Urothelium cell line (cell line): Measurements from ENCODE around the gene MAJIN.
"Not testable (repeated sequence)": the region's sequence is repeated elsewhere in the genome, so short reads cannot be mapped to it uniquely, and the experiment has no call there.

ENCODE experiments used
- DNase-seq: peaks from one replicate; pipeline ENCODE4 v3.0.0; 2011; ENCODE audit warnings: low spot score, mixed read lengths
- FAIRE-seq: peaks from 2 replicates; lab custom pipeline; 2011; peaks lifted over from hg19 to GRCh38; lab: Jason Lieb, UNC

MAJIN gene

DNA sequence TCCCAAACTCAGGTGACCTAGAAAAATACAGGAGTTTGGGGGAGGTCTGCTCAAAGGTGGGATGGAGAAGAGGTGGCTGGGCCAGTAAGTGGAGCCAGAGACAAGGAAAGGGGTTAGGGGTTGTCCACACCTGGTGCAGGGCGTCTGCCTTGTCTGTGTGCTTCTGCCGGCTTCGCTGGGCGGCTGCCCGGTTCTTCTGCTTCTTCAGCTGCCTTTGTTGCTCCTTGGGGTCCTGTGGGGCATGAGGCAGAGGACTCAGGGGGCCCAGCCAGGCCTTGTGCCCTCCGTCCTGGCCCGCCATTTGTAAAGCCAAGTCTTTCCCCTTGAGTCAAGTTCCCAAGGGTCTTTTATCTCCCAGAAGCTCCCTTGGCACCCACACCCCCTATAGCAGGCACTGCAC, 22.4 kb upstream of the MAJIN start:
- no peak for FAIRE-seq

GRCh38 chr11:64990222-64990923, 18.5 kb upstream of the MAJIN start:
- FAIRE-seq (no peak), DNase-seq (no peak)

More for the DNA sequence above, 22.4 kb upstream of the MAJIN start:
- DNase-seq = no peak

DNA sequence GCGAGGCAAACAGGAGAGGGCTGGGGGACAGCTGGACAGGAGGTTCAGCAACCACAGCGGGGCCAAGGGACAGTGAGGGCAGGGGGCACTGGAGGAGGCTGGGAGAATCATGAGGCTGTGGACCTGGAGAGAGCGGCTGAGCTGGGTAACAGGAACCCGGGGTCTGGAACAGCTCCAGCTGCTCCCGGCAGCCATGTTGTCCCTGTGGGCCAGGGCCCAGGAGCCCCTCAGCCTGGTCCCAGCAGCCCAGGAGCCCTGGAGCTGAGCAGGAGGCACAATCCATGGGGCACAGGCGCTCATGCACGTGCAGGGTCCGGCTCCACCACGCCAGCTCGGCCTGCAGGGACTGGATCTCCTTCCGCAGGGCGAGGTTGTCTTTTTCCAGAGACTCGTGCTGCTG, 17.5 kb upstream of the MAJIN start:
- DNase-seq = no peak

DNA sequence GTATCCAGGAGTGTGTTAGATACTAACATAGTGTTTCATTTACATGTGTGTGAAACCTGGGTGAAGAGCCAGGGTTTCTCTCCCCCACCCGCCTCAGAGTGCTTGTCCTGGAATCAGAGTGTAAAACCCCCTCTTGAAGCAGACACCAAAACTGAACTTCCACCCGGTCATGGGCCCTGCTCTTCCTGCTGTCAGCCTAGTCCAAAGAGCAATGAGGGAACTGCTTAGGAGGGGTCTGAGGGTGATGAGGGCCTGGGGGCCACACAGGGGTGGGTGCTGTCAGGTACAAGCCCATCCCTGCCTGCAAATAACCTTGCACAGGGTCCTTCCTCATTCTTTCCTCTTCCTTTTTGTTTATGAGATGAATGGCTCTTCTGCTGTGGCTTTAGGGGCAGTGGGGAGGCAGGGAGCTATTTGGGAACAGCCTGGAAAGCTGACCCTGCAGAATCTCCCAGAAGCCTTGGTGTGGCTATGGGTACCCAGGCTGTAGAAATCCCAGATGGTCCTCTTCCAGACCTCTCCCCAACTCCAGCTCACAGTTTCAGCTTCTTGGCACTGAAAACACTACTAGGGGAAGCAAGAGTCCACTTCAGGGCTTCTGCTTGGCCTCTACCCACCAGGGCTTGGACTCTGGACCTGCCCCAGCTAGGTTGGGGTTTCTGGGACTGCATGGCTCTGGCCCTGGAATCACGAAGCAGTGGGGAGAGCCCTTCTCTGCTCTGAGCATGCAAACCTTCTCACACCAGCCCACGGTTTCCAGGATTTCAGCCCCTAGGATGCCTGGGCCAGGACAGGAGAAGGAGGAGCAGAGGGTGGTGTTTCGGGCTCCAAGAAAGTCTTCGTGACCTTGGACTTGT, 16.3 kb upstream of the MAJIN start:
- FAIRE-seq = no peak
- DNase-seq = no peak

More for the DNA sequence above, 17.5 kb upstream of the MAJIN start:
- FAIRE-seq = no peak

- FAIRE-seq, DNase-seq: not testable (repeated sequence)
Measured at GRCh38 chr11:64983339-64983738, 11.4 kb upstream of the MAJIN start.

DNA sequence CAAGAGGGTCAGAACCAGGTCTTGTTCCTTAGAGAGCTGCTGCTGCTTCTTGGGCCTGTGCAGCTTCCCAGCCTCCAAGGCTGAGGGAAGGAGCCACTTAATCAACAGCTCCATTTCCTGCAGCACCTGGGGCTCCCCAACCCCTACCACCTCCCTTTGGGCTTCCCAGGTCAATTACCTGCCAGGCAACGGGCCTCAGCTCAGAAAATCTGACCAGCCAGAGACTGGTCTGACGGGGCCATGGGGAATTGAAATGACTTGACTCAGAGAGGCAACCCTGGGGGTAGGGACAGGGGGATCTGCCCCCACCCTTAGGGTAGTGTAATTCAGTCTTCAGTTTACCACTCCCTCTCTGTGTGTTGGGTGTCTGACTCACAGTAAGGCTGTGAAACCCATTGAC, 4.7 kb upstream of the MAJIN start:
- no peak for DNase-seq
- no peak for FAIRE-seq

DNA sequence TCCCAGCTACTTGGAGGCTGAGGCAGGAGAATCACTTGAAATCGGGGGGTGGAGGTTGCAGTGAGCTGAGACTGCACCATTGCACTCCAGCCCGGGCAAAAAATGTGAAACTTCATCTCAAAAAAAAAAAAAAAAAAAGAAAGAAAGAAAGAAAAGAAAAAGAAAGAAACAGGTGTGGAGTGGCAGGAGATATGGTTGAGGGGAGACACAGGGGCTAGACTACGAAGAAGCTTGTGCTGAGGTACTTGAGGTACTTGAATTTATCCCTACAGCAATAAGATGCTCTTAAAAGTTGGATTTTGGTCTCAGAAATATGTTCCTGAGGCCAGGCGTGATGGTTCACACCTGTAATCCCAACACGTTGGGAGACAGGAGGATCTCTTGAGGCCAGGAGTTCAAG, 2.2 kb upstream of the MAJIN start:
- no peak for FAIRE-seq

DNA sequence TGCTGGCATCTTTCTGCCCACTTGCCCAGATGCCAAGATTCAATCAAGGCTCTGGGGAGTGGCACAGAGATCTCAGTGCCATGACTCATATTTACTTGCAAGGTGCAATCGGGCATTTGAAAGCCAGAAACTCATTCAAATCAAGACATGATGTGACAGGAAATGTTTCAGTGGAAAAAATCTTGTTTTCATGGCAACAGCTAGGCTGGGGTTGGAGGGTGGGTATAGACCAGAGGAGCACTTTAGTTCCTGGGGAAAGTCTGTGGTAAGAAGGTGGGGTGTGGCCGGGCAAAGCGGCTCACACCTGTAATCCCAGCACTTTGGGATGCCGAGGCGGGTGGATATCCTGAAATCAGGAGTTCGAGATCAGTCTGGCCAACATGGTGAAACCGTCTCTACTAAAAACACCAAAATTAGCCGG, 1.2 kb downstream of the MAJIN start:
- DNase-seq (no peak), FAIRE-seq (no peak)

More for the DNA sequence above, 2.2 kb upstream of the MAJIN start:
- DNase-seq = no peak

GRCh38 chr11:64969209-64969608, 2.7 kb downstream of the MAJIN start:
- FAIRE-seq (no peak), DNase-seq (no peak)

GRCh38 chr11:64967375-64967774, 4.5 kb downstream of the MAJIN start:
- no peak for FAIRE-seq

DNA sequence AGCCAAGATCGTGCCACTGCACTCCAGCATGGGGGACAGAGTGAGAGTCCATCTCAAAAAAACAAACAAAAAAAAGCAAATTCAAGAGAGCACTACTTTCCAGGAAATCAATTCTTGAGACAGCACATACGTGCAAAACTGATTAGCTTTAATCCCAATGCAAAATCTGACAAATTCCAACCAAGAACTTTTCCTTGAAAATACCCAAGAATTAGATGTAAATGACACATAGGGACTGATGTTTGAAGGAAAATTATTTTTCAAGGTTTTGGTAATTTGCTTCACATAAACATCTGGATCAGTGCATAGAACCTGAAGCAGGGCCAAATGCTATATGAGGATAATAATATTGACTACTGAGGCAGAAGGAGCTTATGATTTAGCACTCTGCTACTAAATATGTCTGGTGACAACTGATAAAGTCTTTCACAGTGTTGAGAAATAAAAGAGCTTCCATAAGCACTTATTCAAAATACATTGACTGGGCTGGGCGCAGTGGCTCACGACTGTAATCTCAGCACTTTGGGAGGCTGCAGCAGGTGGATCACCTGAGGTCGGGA, 8.8 kb downstream of the MAJIN start:
- FAIRE-seq = no peak
- DNase-seq = no peak

More at GRCh38 chr11:64967375-64967774, 4.5 kb downstream of the MAJIN start:
- DNase-seq = no peak

GRCh38 chr11:64960719-64961118, 11.2 kb downstream of the MAJIN start:
- DNase-seq = no peak
- FAIRE-seq = no peak

- DNase-seq = no peak
- FAIRE-seq = no peak
Measured at GRCh38 chr11:64959498-64959897, 12.4 kb downstream of the MAJIN start.

- DNase-seq (no peak), FAIRE-seq (no peak)
Measured at GRCh38 chr11:64954201-64954600, 17.7 kb downstream of the MAJIN start.

- DNase-seq = no peak
- FAIRE-seq = no peak
Measured at GRCh38 chr11:64951529-64951928, 20.4 kb downstream of the MAJIN start.

- FAIRE-seq = no peak
- DNase-seq = no peak
Measured at GRCh38 chr11:64947208-64947814, 24.6 kb downstream of the MAJIN start.

GRCh38 chr11:64936539-64936938, 35.4 kb downstream of the MAJIN start:
- FAIRE-seq (no peak), DNase-seq (no peak)

GRCh38 chr11:64935359-64936081, 36.4 kb downstream of the MAJIN start, which contains the start of gene GPHA2:
Gene GPHA2, minus strand, starts transcription at chr11:64935893. Its CDS starts 433 bp downstream, at chr11:64935460.
- DNase-seq (no peak), FAIRE-seq (no peak)

- FAIRE-seq = no peak
- DNase-seq = no peak
Measured at GRCh38 chr11:64934682-64935358, 37.1 kb downstream of the MAJIN start.
